HL-60 (cell line): ENCODE data around the gene TMEM116.
"Not testable (repeated sequence)": the region's sequence is repeated elsewhere in the genome, so short reads cannot be mapped to it uniquely, and the experiment has no call there.

Source experiments
- GABPA ChIP-seq: IDR thresholded peaks from 2 replicates; pipeline ENCODE4 v1.6.1; 2012; ENCODE audit warnings: low read depth
- POLR2AphosphoS5 ChIP-seq: IDR thresholded peaks from 2 replicates; pipeline ENCODE4 v1.6.1; 2012; ENCODE audit warnings: low read depth
- TF ChIP-seq, protein P1 (sequence below): IDR thresholded peaks from one replicate; pipeline ENCODE4 v1.5.1; 2011; ENCODE audit warnings: low read length, control low read depth, inconsistent platforms; ENCODE audit not compliant: insufficient read depth

DNA sequence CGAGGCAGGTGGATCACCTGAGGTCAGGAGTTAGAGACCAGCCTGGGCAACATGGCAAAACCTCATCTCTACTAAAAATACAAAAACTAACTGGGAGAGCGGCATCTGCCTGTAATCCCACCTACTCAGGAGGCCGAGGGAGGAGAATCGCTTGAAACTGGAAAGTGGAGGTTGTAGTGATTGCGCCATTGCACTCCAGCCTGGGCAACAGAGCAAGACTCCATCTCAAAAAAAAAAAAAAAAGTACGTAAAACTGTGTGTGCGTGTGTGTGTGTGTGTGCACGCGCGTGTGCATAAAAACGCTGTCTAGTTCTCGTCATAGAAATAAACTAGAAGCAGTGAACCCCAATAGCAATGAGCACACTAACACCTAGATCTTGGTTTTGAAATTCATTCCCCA lies 23.6 kb upstream of the TMEM116 start:
- TF ChIP-seq, protein P1, sequence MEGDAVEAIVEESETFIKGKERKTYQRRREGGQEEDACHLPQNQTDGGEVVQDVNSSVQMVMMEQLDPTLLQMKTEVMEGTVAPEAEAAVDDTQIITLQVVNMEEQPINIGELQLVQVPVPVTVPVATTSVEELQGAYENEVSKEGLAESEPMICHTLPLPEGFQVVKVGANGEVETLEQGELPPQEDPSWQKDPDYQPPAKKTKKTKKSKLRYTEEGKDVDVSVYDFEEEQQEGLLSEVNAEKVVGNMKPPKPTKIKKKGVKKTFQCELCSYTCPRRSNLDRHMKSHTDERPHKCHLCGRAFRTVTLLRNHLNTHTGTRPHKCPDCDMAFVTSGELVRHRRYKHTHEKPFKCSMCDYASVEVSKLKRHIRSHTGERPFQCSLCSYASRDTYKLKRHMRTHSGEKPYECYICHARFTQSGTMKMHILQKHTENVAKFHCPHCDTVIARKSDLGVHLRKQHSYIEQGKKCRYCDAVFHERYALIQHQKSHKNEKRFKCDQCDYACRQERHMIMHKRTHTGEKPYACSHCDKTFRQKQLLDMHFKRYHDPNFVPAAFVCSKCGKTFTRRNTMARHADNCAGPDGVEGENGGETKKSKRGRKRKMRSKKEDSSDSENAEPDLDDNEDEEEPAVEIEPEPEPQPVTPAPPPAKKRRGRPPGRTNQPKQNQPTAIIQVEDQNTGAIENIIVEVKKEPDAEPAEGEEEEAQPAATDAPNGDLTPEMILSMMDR = not testable (repeated sequence)
- not testable (repeated sequence) for TF ChIP-seq POLR2AphosphoS5, GABPA
